Adrenal gland (tissue), 5 donors: ENCODE measurements around the gene EMX1.

Source experiments
- POLR2A ChIP-seq, 2 donors: fragments of 450-650 bp; IDR thresholded peaks; one replicate each; pipeline ENCODE4 v1.6.1; 2017; ENCODE audit warnings: antibody characterized with exemption in 2 of 2, mild to moderate bottlenecking in 2 of 2, moderate library complexity in 1 of 2
- TF ChIP-seq, protein P1 (sequence below), 6 experiments: fragments of 450-650 bp in 4 of 6; fragments of 200-600 bp in 2 of 6; sonication (generic) in 1 of 6; IDR thresholded peaks; 1 replicate in 5 of 6; 2 replicates in 1 of 6; pipeline versions ENCODE4 v1.5.1 to v1.8.0; 2016 to 2021; ENCODE audit warnings: antibody characterized with exemption in 6 of 6, mild to moderate bottlenecking in 2 of 6, moderate library complexity in 1 of 6
- donor health status: DM: no; HTN: no; CAD: no.

- TF ChIP-seq, protein P1, sequence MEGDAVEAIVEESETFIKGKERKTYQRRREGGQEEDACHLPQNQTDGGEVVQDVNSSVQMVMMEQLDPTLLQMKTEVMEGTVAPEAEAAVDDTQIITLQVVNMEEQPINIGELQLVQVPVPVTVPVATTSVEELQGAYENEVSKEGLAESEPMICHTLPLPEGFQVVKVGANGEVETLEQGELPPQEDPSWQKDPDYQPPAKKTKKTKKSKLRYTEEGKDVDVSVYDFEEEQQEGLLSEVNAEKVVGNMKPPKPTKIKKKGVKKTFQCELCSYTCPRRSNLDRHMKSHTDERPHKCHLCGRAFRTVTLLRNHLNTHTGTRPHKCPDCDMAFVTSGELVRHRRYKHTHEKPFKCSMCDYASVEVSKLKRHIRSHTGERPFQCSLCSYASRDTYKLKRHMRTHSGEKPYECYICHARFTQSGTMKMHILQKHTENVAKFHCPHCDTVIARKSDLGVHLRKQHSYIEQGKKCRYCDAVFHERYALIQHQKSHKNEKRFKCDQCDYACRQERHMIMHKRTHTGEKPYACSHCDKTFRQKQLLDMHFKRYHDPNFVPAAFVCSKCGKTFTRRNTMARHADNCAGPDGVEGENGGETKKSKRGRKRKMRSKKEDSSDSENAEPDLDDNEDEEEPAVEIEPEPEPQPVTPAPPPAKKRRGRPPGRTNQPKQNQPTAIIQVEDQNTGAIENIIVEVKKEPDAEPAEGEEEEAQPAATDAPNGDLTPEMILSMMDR (IDR thresholded peaks at IDR 0.05), result no peak
- no peak for TF ChIP-seq POLR2A (IDR thresholded peaks at IDR 0.05)
These were observed 4.0 kb downstream of the EMX1 start for GRCh38 chr2:72921088-72921851.
